GM10847 (cell line): ENCODE results near the gene DEPDC1.

Experiments
- POLR2A ChIP-seq: IDR thresholded peaks from 2 replicates; pipeline ENCODE4 v1.6.1; 2011; ENCODE audit not compliant: insufficient read length; ENCODE audit errors: extremely low read depth

DEPDC1 gene, protein sequence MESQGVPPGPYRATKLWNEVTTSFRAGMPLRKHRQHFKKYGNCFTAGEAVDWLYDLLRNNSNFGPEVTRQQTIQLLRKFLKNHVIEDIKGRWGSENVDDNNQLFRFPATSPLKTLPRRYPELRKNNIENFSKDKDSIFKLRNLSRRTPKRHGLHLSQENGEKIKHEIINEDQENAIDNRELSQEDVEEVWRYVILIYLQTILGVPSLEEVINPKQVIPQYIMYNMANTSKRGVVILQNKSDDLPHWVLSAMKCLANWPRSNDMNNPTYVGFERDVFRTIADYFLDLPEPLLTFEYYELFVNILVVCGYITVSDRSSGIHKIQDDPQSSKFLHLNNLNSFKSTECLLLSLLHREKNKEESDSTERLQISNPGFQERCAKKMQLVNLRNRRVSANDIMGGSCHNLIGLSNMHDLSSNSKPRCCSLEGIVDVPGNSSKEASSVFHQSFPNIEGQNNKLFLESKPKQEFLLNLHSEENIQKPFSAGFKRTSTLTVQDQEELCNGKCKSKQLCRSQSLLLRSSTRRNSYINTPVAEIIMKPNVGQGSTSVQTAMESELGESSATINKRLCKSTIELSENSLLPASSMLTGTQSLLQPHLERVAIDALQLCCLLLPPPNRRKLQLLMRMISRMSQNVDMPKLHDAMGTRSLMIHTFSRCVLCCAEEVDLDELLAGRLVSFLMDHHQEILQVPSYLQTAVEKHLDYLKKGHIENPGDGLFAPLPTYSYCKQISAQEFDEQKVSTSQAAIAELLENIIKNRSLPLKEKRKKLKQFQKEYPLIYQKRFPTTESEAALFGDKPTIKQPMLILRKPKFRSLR

DNA sequence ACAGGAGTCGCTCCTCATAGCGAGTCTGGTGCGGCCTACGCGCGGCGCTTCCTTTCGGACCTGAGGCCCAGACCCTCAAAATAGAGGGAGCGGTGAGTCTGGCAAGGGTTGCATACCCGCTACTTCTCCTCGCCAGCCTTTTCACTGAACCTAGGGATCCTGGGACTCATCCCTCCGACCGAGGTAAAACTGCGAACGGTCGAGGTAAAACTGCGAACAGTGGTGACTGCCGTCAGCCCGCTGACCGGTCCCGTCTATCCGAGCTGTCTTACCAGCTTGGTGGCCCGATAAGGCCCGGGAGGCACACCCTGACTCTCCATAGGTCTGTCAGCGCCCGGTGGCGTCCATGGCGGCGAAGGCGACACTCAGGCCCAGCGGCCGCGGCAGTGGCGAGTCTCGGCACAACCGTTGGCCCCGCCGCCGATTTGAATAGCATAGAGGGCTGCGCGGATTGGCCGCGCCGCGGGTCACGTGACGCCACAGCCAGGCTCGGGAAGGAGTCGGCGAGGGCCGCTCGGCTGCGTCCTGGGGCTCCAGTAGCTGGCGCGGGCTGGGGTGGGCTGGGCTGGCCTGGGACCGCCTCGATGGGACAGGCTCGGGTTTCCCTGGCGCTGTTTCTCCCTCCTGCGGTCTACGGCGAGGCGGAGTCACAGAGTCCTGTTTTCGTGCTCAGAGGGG is at the start of gene DEPDC1:
TSS of gene DEPDC1 (minus strand) at position 403 of the 678 bp plus-strand sequence. CDS start at position 320, 83 bp downstream.
- TF ChIP-seq POLR2A, result peak; percentile 53

DNA sequence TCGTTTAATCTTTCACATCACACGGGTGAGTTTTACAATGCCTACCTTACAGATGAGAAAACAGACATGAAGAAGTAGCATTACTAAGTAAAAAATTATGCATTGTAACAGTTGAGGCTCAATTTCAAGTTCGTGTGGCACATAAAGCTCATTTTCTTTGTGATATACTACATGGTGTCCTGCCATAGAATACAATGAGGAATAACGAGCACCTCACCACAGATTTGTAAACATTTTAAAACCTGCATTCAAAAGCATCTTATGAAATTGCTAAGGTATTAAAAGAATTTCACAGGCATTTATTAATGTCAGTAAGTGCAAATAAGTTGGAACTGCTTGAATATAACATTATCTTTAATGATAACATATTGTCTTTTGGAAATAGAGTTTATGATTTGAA is 47.8 kb upstream of the DEPDC1 start:
- TF ChIP-seq POLR2A, result no peak

DNA sequence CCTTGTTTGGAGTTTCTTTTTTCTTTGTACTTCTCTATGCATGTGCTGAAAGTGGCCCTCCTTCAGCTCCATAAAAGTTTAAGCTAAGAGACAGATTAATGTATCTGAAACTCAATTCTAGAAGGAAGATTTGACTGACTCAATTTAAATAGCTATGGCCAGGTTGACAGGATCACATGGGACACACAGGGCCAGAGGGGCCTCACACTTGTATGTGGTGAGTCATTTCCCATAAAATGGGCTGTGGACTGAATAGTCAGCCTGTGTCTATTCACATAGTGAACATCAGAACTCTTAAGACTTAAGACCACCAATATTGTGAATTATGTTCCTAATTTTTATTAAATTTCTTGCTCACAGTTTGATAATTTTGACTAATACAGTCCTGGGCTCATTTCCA is 45.7 kb upstream of the DEPDC1 start:
- TF ChIP-seq POLR2A, result no peak

DNA sequence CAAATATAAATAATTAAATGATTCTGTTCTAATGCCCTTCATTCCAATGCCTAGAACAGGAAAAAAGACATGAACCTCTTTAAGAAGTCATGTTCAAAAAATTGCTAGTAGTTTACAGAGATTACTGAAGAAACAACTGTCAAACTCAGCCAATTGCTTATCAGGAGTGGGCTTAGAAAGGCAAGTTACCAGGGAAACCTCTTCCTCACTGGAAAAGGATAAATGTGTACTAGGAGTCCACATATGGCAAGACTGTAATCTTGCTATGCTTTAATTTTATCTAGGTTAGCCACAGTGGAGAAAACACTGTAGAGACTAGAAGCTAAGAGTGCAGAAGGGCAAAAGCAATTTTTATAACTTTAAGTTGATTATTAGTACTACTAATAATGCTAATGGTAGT is 42.1 kb upstream of the DEPDC1 start:
- no peak for TF ChIP-seq POLR2A

DNA sequence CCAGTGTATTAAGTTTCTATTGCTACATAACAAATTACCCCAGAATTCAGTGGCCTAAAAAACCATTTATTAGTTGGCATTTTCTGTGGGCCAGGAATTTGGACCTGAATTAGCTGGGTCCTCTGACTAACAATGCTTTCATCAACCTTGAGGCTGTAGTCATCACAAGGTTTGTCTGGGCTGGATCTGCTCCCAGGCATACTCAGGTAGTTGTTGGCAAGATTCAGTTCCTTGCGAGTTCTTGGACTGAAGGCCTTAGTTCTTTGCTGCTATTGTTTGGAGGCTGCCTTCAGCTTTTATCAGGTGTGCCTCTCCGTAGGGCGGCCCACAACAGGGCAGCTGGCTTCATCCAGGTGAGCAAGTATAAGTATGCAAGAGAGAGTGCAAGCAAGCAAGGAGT is 31.4 kb upstream of the DEPDC1 start:
- no peak for TF ChIP-seq POLR2A

DNA sequence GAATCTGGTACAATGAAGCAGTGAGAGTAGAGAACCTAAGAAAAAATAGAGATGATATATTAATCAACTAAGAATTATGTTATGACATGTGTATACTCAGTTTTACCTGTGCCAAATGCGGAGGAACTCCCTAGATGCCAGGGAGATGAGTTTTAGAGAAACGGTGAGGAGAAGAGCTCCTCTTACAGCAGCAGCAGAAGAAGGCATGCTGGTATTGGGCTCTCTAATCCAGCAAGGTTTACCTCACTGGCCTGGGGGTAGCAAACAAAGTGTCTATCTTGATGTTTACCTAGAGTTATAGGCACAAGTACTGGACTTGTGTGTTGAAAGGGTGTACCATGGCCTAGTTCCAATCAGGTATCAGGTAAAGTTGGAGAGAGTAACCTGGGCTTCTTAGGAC is 28.9 kb upstream of the DEPDC1 start:
- TF ChIP-seq POLR2A, result no peak

DNA sequence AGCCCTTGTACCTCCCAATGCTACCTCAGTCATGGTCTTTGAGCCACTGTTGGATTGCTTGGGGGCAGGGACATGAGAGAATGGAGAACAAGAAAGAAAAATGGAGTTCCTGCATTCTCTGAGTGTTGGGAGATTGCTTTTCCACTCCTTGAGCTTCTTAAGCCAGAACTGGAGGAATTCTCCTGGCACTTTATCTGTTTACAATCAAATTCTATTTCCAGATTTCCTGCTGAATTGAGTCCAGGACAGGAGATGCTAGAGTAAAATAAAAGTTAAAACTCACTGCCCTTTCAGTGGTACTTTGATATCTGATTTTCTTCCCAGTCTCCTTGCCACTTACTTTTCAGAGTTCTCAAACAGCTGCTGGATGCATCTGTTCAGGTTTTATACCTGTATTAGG is 24.4 kb upstream of the DEPDC1 start:
- TF ChIP-seq POLR2A, result no peak

DNA sequence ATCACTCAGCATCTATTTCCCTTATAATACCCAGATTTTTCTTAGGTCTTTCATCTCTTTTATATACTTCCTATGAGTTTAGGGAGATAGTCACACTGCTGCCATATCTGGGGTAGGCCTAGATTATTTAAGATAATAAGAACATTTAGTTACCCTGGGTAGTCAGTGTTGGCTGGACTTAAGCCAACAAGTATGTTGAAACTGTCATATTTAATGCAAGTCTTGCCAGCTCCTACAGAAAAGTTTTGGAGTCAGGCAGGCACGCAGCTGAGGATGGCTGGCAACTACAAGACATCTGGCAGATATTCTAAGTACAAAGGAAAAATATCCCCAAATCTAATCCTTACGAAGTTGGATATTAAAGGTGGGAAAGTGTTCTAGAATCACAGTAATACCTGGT is 19.2 kb upstream of the DEPDC1 start:
- no peak for TF ChIP-seq POLR2A

DNA sequence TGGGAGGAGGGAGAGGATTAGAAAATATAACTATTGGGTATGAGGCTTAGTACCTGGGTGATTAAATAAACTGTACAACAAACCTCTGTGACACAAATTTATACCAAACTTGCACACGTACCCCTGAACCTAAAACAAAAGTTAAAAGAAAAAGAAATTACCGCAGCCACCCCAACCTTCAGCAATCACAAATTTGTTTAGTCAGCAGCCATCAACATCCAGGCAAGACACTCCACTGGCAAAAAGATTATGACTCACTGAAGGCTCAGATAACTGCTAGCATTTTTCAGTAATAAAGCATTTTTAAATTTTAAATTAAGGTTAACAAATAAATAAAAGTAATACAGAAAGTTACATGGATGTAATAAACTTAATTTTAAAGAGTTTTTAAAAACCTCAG is 14.4 kb upstream of the DEPDC1 start:
- TF ChIP-seq POLR2A, result no peak

DNA sequence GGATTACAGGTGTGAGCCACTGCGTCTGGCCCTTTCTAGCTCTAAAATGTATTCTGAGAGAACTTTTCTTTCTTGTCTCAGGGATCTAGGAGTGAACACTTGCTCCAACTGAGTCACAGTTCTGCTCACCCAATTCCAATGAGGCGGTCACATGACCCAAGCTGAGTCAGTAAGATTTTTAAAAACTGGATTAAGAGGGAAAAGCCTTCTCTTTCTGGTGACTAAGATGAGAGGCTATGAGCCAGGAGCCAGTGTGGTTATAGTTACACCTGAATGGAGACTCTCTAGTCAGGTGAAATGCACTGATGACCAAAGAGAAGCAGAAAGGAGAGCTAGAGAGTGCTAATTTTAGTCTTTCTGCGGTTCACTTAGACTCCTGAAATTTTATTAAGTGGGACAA is 9.5 kb upstream of the DEPDC1 start:
- no peak for TF ChIP-seq POLR2A

DNA sequence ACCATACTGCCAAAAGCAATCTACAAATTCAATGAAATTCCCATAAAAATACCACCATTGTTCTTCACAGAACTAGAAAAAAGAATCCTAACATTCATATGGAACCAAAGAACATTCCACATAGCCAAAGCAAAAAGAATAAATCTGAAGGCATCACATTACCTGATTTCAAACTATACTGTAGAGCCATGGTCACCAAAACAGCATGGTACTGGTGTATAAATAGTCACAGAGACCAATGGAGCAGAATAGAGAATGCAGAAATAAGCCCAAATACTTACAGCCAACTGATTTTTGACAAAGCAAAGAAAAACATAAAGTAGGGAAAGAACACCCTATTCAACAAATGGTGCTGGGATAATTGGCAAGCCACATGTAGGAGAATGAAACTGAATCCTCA is 6.2 kb upstream of the DEPDC1 start:
- TF ChIP-seq POLR2A, result no peak

DNA sequence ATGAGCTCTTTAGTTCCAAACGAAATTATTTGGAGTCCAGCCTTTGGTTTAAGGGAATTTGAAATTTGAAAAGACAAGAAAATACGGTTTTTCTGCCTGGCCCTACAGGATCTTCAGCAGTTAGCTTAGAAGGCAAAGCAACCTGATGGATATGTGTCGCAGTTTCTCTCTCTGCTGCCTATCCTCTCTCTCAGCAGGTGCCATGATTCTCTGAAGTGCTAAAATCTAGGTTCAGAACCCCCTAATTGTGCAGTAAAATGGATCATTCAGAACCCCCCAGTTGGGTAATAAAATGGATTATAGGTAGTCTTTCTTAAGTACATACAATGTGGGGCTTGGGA is 446 bp upstream of the DEPDC1 start:
- TF ChIP-seq POLR2A, result no peak

DNA sequence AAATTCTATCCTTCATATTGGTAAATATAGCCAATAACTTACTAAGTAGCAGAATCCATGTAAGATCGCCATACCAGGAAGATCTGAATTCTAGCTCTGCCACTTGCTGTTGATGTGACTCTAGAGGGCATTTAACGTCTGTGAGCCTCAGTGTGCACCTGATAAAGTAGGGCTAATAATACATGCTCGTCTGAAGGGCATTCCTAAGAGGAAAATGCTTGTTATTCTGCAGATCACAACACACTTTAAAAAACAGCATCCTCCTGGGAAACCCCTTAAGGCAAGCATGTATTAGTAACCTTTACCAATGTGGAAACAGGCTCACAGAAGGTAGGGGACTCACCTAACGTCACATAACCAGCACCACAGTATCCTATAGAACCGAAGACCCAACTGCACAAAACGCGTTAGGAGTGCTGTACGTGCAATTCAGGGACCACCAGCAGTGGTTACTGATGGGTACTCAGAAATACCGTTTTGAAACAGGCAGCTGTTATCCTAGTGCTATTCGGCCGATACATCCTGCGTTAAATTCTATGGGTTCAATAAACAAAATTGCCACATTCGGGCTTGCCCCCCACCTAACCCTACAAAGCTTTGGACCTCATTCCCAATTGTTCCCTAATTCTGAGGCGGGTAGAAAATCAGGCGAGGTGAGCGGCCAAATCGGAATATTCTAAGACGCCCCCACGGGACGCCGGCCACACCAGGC is 758 bp downstream of the DEPDC1 start:
- TF ChIP-seq POLR2A, result no peak

DNA sequence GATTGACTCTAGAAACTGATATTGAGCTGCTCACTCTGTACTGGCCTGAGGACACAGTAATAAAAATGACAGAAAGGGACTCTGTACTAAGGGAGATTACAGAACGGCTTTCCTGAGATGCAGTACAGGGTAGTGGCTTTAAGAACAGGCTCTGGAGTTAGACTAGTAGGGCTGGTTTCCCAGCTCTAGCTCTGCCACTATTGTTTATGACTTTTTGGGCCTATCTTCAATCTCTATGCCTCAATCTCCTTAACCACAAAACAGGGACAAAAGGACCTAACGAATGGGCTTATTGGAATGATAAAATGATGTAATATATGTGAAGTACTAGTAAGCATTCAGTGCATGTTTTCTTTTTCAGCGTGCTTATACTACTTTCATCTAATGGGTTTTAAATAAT is 1.4 kb downstream of the DEPDC1 start:
- no peak for TF ChIP-seq POLR2A

DNA sequence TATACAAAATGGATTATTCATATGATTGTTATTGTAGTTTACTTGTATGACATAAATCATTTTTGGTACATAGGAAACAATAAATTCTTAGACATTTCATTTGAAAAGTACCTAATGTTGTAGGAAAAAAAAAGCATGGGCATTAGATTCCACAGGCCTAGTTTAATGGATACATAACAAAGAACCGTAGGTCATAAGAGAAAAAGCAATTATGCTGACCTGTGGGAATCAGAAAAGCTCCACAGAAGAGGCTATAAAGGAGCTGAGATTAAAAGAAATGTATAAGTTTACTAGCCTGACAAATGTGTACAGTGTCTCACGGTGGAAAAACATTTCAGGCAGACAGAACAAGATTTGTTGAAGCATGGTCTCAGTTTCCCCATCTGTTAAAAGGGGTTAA is 3.7 kb downstream of the DEPDC1 start:
- no peak for TF ChIP-seq POLR2A

DNA sequence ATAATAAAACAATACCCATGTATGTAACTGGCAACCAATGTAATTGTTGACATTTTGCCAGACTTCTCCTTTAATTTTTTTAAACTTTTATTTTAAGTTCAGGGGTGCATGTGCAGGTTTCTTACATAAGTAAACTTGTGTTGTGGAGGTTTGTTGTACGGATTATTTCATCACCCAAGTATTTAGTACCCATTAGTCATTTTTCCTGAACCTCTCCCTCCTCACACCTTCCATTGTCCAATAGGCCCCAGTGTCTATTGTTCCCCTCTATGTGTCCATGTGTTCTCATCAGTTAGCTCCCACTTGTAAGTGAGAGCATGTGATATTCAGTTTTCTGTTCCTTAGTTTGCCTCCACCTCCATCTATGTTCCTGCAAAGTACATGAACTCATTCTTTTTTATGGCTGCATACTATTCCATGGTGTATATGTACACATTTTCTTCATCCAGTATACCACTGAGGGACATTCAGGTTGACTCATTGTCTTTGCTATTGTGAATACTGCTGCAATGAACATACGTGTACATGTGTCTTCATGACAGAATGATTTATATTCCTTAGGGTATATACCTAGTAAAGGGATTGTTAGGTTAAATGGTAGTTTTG is 6.7 kb downstream of the DEPDC1 start:
- TF ChIP-seq POLR2A, result no peak
